Measurements from ENCODE around the gene WFDC5. TPM values are rescaled to one million over a fixed set of nuclear protein-coding genes. Genes with fewer than 3 reads are reported as not detected.
"Not testable (repeated sequence)": the region's sequence is repeated elsewhere in the genome, so short reads cannot be mapped to it uniquely, and the experiment has no call there.

Gene WFDC5
- total and polyA plus RNA-seq, 2 donors = 0.52 to 6.1 TPM

- 95% methylated on average over 3 of the region's 3 CpGs for WGBS
- no peak overlapping the region for H3K4me3 ChIP-seq (ENCODE audit: low read length in 2 of 2)
- no peaks in the 10 kb centered on the region for H3K9me3 ChIP-seq (ENCODE audit: control insufficient read depth in 2 of 2, insufficient read depth in 1 of 2, low read length in 1 of 2)
- peaks cover 0 to 2% of the 10 kb centered on the region in 2 donors for H3K27me3 ChIP-seq (ENCODE audit: control insufficient read depth in 2 of 2, insufficient read depth in 1 of 2, low read length in 1 of 2)
- DNase-seq (ENCODE audit: low read depth in 6 of 9, low spot score in 9 of 9) = no peak
- no peaks in the 10 kb centered on the region for H3K4me1 ChIP-seq (ENCODE audit: control insufficient read depth in 2 of 2, insufficient read depth in 2 of 2, low read length in 2 of 2)
- H3K36me3 ChIP-seq (ENCODE audit: control insufficient read depth in 2 of 2, insufficient read depth in 2 of 2, low read length in 1 of 2) = no peaks in the 10 kb centered on the region
- no peak overlapping the region for H3K27ac ChIP-seq (ENCODE audit: low read depth in 1 of 2, low read length in 1 of 2)
Measured at GRCh38 chr20:45149062-45149461, 34.1 kb upstream of the WFDC5 start.

- Histone ChIP-seq H3K36me3 (ENCODE audit: control insufficient read depth in 2 of 2, insufficient read depth in 2 of 2, low read length in 1 of 2) (no peaks in the 10 kb centered on the region), H3K9me3 (ENCODE audit: control insufficient read depth in 2 of 2, insufficient read depth in 1 of 2, low read length in 1 of 2) (no peaks in the 10 kb centered on the region), H3K4me3 (ENCODE audit: low read length in 2 of 2) (no peak overlapping the region), H3K27ac (ENCODE audit: low read depth in 1 of 2, low read length in 1 of 2) (no peak overlapping the region), H3K27me3 (ENCODE audit: control insufficient read depth in 2 of 2, insufficient read depth in 1 of 2, low read length in 1 of 2) (peaks cover 0 to 5% of the 10 kb centered on the region in 2 donors), H3K4me1 (ENCODE audit: control insufficient read depth in 2 of 2, insufficient read depth in 2 of 2, low read length in 2 of 2) (no peaks in the 10 kb centered on the region)
- DNase-seq (ENCODE audit: low read depth in 6 of 9, low spot score in 9 of 9) = no peak
- WGBS = 87% methylated on average over 4 of the region's 4 CpGs
Measured at GRCh38 chr20:45140836-45141235, 25.9 kb upstream of the WFDC5 start.

GRCh38 chr20:45139733-45140375 is 24.9 kb upstream of the WFDC5 start:
- H3K4me3 ChIP-seq (ENCODE audit: low read length in 2 of 2); DNase-seq (ENCODE audit: low read depth in 6 of 9, low spot score in 9 of 9); H3K9me3 ChIP-seq (ENCODE audit: control insufficient read depth in 2 of 2, insufficient read depth in 1 of 2, low read length in 1 of 2); H3K27ac ChIP-seq (ENCODE audit: low read depth in 1 of 2, low read length in 1 of 2); H3K4me1 ChIP-seq (ENCODE audit: control insufficient read depth in 2 of 2, insufficient read depth in 2 of 2, low read length in 2 of 2); H3K27me3 ChIP-seq (ENCODE audit: control insufficient read depth in 2 of 2, insufficient read depth in 1 of 2, low read length in 1 of 2); H3K36me3 ChIP-seq (ENCODE audit: control insufficient read depth in 2 of 2, insufficient read depth in 2 of 2, low read length in 1 of 2): not testable (repeated sequence)
- 98% methylated on average over 5 of the region's 5 CpGs for WGBS

- Histone ChIP-seq H3K4me1 (ENCODE audit: control insufficient read depth in 2 of 2, insufficient read depth in 2 of 2, low read length in 2 of 2) (no peaks in the 10 kb centered on the region), H3K36me3 (ENCODE audit: control insufficient read depth in 2 of 2, insufficient read depth in 2 of 2, low read length in 1 of 2) (no peaks in the 10 kb centered on the region), H3K9me3 (ENCODE audit: control insufficient read depth in 2 of 2, insufficient read depth in 1 of 2, low read length in 1 of 2) (no peaks in the 10 kb centered on the region), H3K27ac (ENCODE audit: low read depth in 1 of 2, low read length in 1 of 2) (no peak overlapping the region), H3K4me3 (ENCODE audit: low read length in 2 of 2) (no peak overlapping the region), H3K27me3 (ENCODE audit: control insufficient read depth in 2 of 2, insufficient read depth in 1 of 2, low read length in 1 of 2) (peaks cover 0 to 7% of the 10 kb centered on the region in 2 donors)
- DNase-seq (ENCODE audit: low read depth in 6 of 9, low spot score in 9 of 9) = peak in 1 of 9 donors; percentile 21
- 49% methylated on average over 20 of the region's 20 CpGs for WGBS
Measured at GRCh38 chr20:45138561-45139300, 23.8 kb upstream of the WFDC5 start.

GRCh38 chr20:45136911-45137310 is 21.9 kb upstream of the WFDC5 start:
- H3K27ac ChIP-seq (ENCODE audit: low read depth in 1 of 2, low read length in 1 of 2) = no peak overlapping the region
- H3K9me3 ChIP-seq (ENCODE audit: control insufficient read depth in 2 of 2, insufficient read depth in 1 of 2, low read length in 1 of 2) = no peaks in the 10 kb centered on the region
- no peaks in the 10 kb centered on the region for H3K36me3 ChIP-seq (ENCODE audit: control insufficient read depth in 2 of 2, insufficient read depth in 2 of 2, low read length in 1 of 2)
- H3K4me1 ChIP-seq (ENCODE audit: control insufficient read depth in 2 of 2, insufficient read depth in 2 of 2, low read length in 2 of 2) = no peaks in the 10 kb centered on the region
- H3K27me3 ChIP-seq (ENCODE audit: control insufficient read depth in 2 of 2, insufficient read depth in 1 of 2, low read length in 1 of 2) = peaks cover 0 to 7% of the 10 kb centered on the region in 2 donors
- DNase-seq (ENCODE audit: low read depth in 6 of 9, low spot score in 9 of 9) = no peak
- 48% methylated on average over 2 of the region's 2 CpGs for WGBS
- no peak overlapping the region for H3K4me3 ChIP-seq (ENCODE audit: low read length in 2 of 2)

GRCh38 chr20:45128099-45128498 is 13.1 kb upstream of the WFDC5 start:
- Histone ChIP-seq H3K9me3 (ENCODE audit: control insufficient read depth in 2 of 2, insufficient read depth in 1 of 2, low read length in 1 of 2) (no peaks in the 10 kb centered on the region), H3K27ac (ENCODE audit: low read depth in 1 of 2, low read length in 1 of 2) (no peak overlapping the region), H3K27me3 (ENCODE audit: control insufficient read depth in 2 of 2, insufficient read depth in 1 of 2, low read length in 1 of 2) (peaks cover 0 to 6% of the 10 kb centered on the region in 2 donors)

GRCh38 chr20:45124365-45124764 is 9.4 kb upstream of the WFDC5 start, which contains the start of gene WFDC12:
TSS of gene WFDC12 (minus strand) at chr20:45124465. CDS start at chr20:45124447, 18 bp downstream.
- 95% methylated on average over 6 of the region's 6 CpGs for WGBS

More at GRCh38 chr20:45128099-45128498, 13.1 kb upstream of the WFDC5 start:
- Histone ChIP-seq H3K4me3 (ENCODE audit: low read length in 2 of 2) (no peak overlapping the region), H3K4me1 (ENCODE audit: control insufficient read depth in 2 of 2, insufficient read depth in 2 of 2, low read length in 2 of 2) (no peaks in the 10 kb centered on the region), H3K36me3 (ENCODE audit: control insufficient read depth in 2 of 2, insufficient read depth in 2 of 2, low read length in 1 of 2) (no peaks in the 10 kb centered on the region)
- no peak for DNase-seq (ENCODE audit: low read depth in 6 of 9, low spot score in 9 of 9)
- WGBS = 88% methylated on average over 2 of the region's 2 CpGs

GRCh38 chr20:45121388-45121787 is 6.4 kb upstream of the WFDC5 start:
- H3K4me3 ChIP-seq (ENCODE audit: low read length in 2 of 2) = no peak overlapping the region
- no peak for DNase-seq (ENCODE audit: low read depth in 6 of 9, low spot score in 9 of 9)
- H3K27ac ChIP-seq (ENCODE audit: low read depth in 1 of 2, low read length in 1 of 2) = no peak overlapping the region
- no peaks in the 10 kb centered on the region for H3K4me1 ChIP-seq (ENCODE audit: control insufficient read depth in 2 of 2, insufficient read depth in 2 of 2, low read length in 2 of 2)
- H3K36me3 ChIP-seq (ENCODE audit: control insufficient read depth in 2 of 2, insufficient read depth in 2 of 2, low read length in 1 of 2) = no peaks in the 10 kb centered on the region
- no peaks in the 10 kb centered on the region for H3K9me3 ChIP-seq (ENCODE audit: control insufficient read depth in 2 of 2, insufficient read depth in 1 of 2, low read length in 1 of 2)
- H3K27me3 ChIP-seq (ENCODE audit: control insufficient read depth in 2 of 2, insufficient read depth in 1 of 2, low read length in 1 of 2) = peaks cover 0 to 4% of the 10 kb centered on the region in 2 donors
- 98% methylated on average over 2 of the region's 2 CpGs for WGBS

More at GRCh38 chr20:45124365-45124764, 9.4 kb upstream of the WFDC5 start, which contains the start of gene WFDC12:
- Histone ChIP-seq H3K36me3 (ENCODE audit: control insufficient read depth in 2 of 2, insufficient read depth in 2 of 2, low read length in 1 of 2) (no peaks in the 10 kb centered on the region), H3K4me1 (ENCODE audit: control insufficient read depth in 2 of 2, insufficient read depth in 2 of 2, low read length in 2 of 2) (no peaks in the 10 kb centered on the region), H3K4me3 (ENCODE audit: low read length in 2 of 2) (no peak within 1 kb of the TSS), H3K9me3 (ENCODE audit: control insufficient read depth in 2 of 2, insufficient read depth in 1 of 2, low read length in 1 of 2) (no peaks in the 10 kb centered on the region), H3K27ac (ENCODE audit: low read depth in 1 of 2, low read length in 1 of 2) (no peak within 1 kb of the TSS), H3K27me3 (ENCODE audit: control insufficient read depth in 2 of 2, insufficient read depth in 1 of 2, low read length in 1 of 2) (peaks cover 0 to 6% of the 10 kb centered on the region in 2 donors)
- no peak for DNase-seq (ENCODE audit: low read depth in 6 of 9, low spot score in 9 of 9)

GRCh38 chr20:45119556-45120266 is 4.7 kb upstream of the WFDC5 start:
- 93% methylated on average over 2 of the region's 2 CpGs for WGBS

More at GRCh38 chr20:45119556-45120266, 4.7 kb upstream of the WFDC5 start:
- H3K4me3 ChIP-seq (ENCODE audit: low read length in 2 of 2) = no peak overlapping the region
- H3K4me1 ChIP-seq (ENCODE audit: control insufficient read depth in 2 of 2, insufficient read depth in 2 of 2, low read length in 2 of 2) = no peaks in the 10 kb centered on the region
- DNase-seq (ENCODE audit: low read depth in 6 of 9, low spot score in 9 of 9) = no peak
- no peaks in the 10 kb centered on the region for H3K36me3 ChIP-seq (ENCODE audit: control insufficient read depth in 2 of 2, insufficient read depth in 2 of 2, low read length in 1 of 2)
- H3K27ac ChIP-seq (ENCODE audit: low read depth in 1 of 2, low read length in 1 of 2) = no peak overlapping the region
- peaks cover 0 to 9% of the 10 kb centered on the region in 2 donors for H3K27me3 ChIP-seq (ENCODE audit: control insufficient read depth in 2 of 2, insufficient read depth in 1 of 2, low read length in 1 of 2)
- H3K9me3 ChIP-seq (ENCODE audit: control insufficient read depth in 2 of 2, insufficient read depth in 1 of 2, low read length in 1 of 2) = no peaks in the 10 kb centered on the region

Measured in thymus (tissue), 11 donors.